NCI-H2196 treated with DMSO at 0.1 percent for 48 hours (cell line): ENCODE measurements around the gene SPANXA1.
"Not testable (repeated sequence)": the region's sequence is repeated elsewhere in the genome, so short reads cannot be mapped to it uniquely, and the experiment has no call there.

Experiments used
- DNase-seq: peaks from one replicate; lab custom pipeline; 2025; ENCODE audit not compliant: unreplicated experiment; lab: John Stamatoyannopoulos, UW

SPANXA1 gene, protein sequence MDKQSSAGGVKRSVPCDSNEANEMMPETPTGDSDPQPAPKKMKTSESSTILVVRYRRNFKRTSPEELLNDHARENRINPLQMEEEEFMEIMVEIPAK

GRCh38 chrX:141584638-141585037, at the start of gene SPANXA1:
SPANXA1 (minus strand) TSS chrX:141584738; CDS start chrX:141584678, 60 bp downstream.
- not testable (repeated sequence) for DNase-seq

DNA sequence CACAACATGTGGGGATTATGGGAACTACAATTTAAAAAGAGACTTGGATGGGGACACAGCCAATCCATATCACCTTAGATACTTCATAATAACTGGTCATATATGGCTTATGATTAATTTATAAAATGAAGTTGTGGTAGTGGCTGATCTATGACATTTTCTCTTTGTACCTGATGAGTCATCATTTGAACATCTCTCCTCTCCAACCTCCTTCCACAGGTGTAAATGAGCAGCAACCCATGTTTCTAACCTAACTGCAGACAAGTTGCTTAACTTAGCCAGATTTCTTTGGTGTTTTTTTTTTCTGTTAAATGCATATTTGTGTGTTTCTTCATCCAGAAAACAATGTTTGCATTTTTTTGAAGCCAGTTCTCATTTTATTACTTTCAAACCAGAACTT, 47.6 kb upstream of the SPANXA1 start:
- DNase-seq = no peak

DNA sequence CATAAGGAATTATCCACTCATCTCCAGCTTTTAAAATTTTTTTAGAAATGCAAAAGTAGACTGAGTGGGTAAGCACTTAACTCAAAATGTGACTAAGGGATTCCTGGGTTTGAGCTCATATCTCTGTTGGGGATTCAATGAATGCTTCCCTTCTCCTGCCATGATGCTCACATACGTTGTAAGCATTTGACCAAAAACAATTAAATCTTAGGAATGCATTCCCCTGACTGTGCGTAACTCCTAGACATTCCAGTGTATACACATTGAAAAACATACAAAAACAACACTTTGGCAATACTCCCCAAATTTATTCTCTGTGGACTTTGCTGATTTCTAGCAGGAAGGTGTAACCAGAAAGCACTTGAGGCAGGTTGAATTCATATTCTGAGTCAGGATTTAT, 34.8 kb upstream of the SPANXA1 start:
- DNase-seq = no peak

DNA sequence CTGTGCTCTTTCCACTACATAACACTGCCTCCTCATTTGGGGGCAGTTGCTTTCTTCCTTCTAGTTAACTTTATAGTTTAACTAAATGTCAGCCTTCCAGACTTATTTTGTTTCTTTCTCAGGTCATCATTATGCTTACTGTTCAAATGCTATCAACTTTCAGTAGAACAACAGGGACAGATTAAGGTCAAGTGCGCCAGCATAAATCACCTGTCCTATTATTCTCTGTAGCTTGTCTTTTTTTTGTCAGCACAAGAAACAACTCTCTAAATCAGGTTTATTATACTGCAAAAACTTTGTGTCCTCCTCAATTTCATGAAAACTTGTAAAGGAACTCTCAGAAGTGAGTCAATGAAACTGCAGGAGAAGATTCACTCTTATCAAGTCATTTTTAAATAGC, 24.6 kb upstream of the SPANXA1 start:
- DNase-seq = no peak

DNA sequence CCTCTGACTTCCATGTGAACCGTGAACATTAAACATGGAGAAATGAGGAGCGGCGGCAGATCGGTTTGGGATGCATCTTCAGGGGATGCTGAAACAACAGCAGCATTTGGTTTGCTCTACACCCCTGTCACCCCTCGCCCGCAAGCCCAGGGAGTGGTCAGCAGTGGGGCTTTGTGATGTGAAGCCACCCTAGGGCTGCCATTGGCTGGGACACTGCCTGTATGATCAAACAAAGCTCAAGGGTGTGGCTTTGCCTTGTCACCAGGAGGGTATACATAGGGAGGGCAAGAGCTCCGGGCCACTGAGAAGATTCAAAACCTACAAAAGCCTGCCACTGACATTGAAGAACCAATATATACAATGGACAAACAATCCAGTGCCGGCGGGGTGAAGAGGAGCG, 4.9 kb upstream of the SPANXA1 start, which contains the start of gene SPANXA2:
Gene SPANXA2 (plus strand): TSS at position 301 of the 400 bp plus-strand sequence. CDS start 60 bp downstream, at position 361.
- DNase-seq = not testable (repeated sequence)

- not testable (repeated sequence) for DNase-seq
These were observed 42.0 kb downstream of the SPANXA1 start for GRCh38 chrX:141542551-141542950.
